ENCODE data around the gene SLC49A3.

- TF ChIP-seq, protein P1, sequence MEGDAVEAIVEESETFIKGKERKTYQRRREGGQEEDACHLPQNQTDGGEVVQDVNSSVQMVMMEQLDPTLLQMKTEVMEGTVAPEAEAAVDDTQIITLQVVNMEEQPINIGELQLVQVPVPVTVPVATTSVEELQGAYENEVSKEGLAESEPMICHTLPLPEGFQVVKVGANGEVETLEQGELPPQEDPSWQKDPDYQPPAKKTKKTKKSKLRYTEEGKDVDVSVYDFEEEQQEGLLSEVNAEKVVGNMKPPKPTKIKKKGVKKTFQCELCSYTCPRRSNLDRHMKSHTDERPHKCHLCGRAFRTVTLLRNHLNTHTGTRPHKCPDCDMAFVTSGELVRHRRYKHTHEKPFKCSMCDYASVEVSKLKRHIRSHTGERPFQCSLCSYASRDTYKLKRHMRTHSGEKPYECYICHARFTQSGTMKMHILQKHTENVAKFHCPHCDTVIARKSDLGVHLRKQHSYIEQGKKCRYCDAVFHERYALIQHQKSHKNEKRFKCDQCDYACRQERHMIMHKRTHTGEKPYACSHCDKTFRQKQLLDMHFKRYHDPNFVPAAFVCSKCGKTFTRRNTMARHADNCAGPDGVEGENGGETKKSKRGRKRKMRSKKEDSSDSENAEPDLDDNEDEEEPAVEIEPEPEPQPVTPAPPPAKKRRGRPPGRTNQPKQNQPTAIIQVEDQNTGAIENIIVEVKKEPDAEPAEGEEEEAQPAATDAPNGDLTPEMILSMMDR (IDR thresholded peaks at IDR 0.05) = no peak
- TF ChIP-seq POLR2A (IDR thresholded peaks at IDR 0.05) (no peak), EP300 (IDR thresholded peaks at IDR 0.05) (no peak)
Measured at GRCh38 chr4:732486-732885, 43.5 kb upstream of the SLC49A3 start.
